Hepatic stellate cell (primary cell): ENCODE results near the gene DIRAS2.
"Not testable (repeated sequence)": the region's sequence is repeated elsewhere in the genome, so short reads cannot be mapped to it uniquely, and the experiment has no call there.

Source experiments
- DNase-seq: peaks from one replicate; pipeline ENCODE4 v3.0.0; 2011; ENCODE audit warnings: low spot score

The DIRAS2 gene

GRCh38 chr9:90642570-90643539 is at the start of gene DIRAS2:
TSS of gene DIRAS2 (minus strand) at chr9:90642824. CDS start at chr9:90613827, 28,997 bp downstream.
- no peak for DNase-seq

- DNase-seq = no peak
Measured at GRCh38 chr9:90684736-90685135, 42.1 kb upstream of the DIRAS2 start.

- DNase-seq = no peak
Measured at GRCh38 chr9:90684106-90684505, 41.5 kb upstream of the DIRAS2 start.

- no peak for DNase-seq
Measured at GRCh38 chr9:90680534-90680933, 37.9 kb upstream of the DIRAS2 start.

GRCh38 chr9:90665072-90665471 is 22.4 kb upstream of the DIRAS2 start:
- no peak for DNase-seq

- no peak for DNase-seq
Measured at GRCh38 chr9:90659650-90660364, 17.2 kb upstream of the DIRAS2 start.

GRCh38 chr9:90658783-90659182 is 16.2 kb upstream of the DIRAS2 start:
- DNase-seq = no peak

- DNase-seq = no peak
Measured at GRCh38 chr9:90658181-90658580, 15.6 kb upstream of the DIRAS2 start.

GRCh38 chr9:90656876-90657275 is 14.3 kb upstream of the DIRAS2 start:
- not testable (repeated sequence) for DNase-seq

GRCh38 chr9:90651246-90651645 is 8.6 kb upstream of the DIRAS2 start:
- no peak for DNase-seq

- DNase-seq = no peak
Measured at GRCh38 chr9:90647843-90648242, 5.2 kb upstream of the DIRAS2 start.

GRCh38 chr9:90645721-90646120 is 3.1 kb upstream of the DIRAS2 start:
- DNase-seq = no peak

GRCh38 chr9:90641884-90642487 is 638 bp downstream of the DIRAS2 start:
- DNase-seq = no peak

- no peak for DNase-seq
Measured at GRCh38 chr9:90641086-90641485, 1.5 kb downstream of the DIRAS2 start.

- DNase-seq = no peak
Measured at GRCh38 chr9:90640361-90640760, 2.3 kb downstream of the DIRAS2 start.

- no peak for DNase-seq
Measured at GRCh38 chr9:90637626-90638025, 5.0 kb downstream of the DIRAS2 start.

- DNase-seq = no peak
Measured at GRCh38 chr9:90632647-90633207, 9.9 kb downstream of the DIRAS2 start.

- DNase-seq = no peak
Measured at GRCh38 chr9:90631964-90632363, 10.7 kb downstream of the DIRAS2 start.

- no peak for DNase-seq
Measured at GRCh38 chr9:90629991-90630390, 12.6 kb downstream of the DIRAS2 start.

GRCh38 chr9:90629354-90629753 is 13.3 kb downstream of the DIRAS2 start:
- DNase-seq = no peak

GRCh38 chr9:90616806-90617205 is 25.8 kb downstream of the DIRAS2 start:
- DNase-seq = no peak

GRCh38 chr9:90613502-90613901 is 29.1 kb downstream of the DIRAS2 start:
- no peak for DNase-seq
